Activated naive CD8-positive, alpha-beta T cell treated with anti-CD3 and anti-CD28 coated beads for 36 hours (primary cell): ENCODE measurements around the gene E2F7. TPM values are rescaled to one million over a fixed set of nuclear protein-coding genes. Genes with fewer than 3 reads are reported as not detected.
"Not testable (repeated sequence)": the region's sequence is repeated elsewhere in the genome, so short reads cannot be mapped to it uniquely, and the experiment has no call there.

Experiments
- DNase-seq: peaks from one replicate; pipeline ENCODE4 v3.0.0; 2021
- H3K27ac Mint-ChIP-seq: one replicate; pipeline ENCODE4 v1.8.0; 2022; ENCODE audit warnings: mild to moderate bottlenecking, moderate library complexity, mixed read lengths
- H3K27me3 Mint-ChIP-seq: one replicate; pipeline ENCODE4 v1.8.0; 2022; ENCODE audit warnings: mild to moderate bottlenecking, mixed read lengths
- H3K36me3 Mint-ChIP-seq: one replicate; pipeline ENCODE4 v1.8.0; 2021; ENCODE audit warnings: mild to moderate bottlenecking, mixed read lengths
- H3K4me1 Mint-ChIP-seq: one replicate; pipeline ENCODE4 v1.8.0; 2021; ENCODE audit warnings: mixed read lengths
- H3K4me3 Mint-ChIP-seq: one replicate; pipeline ENCODE4 v1.8.0; 2022; ENCODE audit warnings: mild to moderate bottlenecking, moderate library complexity, mixed read lengths
- H3K9me3 Mint-ChIP-seq: one replicate; pipeline ENCODE4 v1.8.0; 2022; ENCODE audit warnings: mixed read lengths
- total RNA-seq, 2 experiments: library from RNA; stranded (reverse); gene quantifications; one replicate each; pipeline ENCODE4 v1.2.3, GENCODE V29; 2021

The E2F7 gene
- total RNA-seq, 2 experiments from 2014 or later = 6.3 to 6.9 TPM

DNA sequence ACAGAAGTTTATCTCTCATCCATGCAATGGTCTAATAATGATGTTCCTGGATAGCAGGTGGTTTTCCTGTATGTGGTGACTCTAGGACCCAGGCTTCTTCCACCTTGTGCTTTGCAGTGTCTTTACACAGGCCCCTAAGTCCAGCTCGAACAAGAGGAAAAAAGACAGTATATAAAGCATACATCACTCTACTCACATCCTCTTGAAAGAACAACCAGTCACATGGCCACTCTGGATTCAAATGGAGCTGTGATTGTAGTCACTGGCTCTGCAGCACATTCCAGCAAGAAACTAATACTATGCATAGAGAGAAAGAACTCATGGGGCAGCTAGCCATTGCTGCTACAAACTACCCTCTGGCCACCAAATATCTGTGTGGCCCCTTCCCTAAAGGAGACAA is 11.5 kb upstream of the E2F7 start:
- no peak overlapping the region for H3K27ac Mint-ChIP-seq
- no peaks in the 10 kb centered on the region for H3K36me3 Mint-ChIP-seq
- no peaks in the 10 kb centered on the region for H3K9me3 Mint-ChIP-seq
- H3K4me1 Mint-ChIP-seq = no peaks in the 10 kb centered on the region
- H3K27me3 Mint-ChIP-seq = peaks cover 9% of the 10 kb centered on the region
- no peak overlapping the region for H3K4me3 Mint-ChIP-seq
- DNase-seq = no peak

DNA sequence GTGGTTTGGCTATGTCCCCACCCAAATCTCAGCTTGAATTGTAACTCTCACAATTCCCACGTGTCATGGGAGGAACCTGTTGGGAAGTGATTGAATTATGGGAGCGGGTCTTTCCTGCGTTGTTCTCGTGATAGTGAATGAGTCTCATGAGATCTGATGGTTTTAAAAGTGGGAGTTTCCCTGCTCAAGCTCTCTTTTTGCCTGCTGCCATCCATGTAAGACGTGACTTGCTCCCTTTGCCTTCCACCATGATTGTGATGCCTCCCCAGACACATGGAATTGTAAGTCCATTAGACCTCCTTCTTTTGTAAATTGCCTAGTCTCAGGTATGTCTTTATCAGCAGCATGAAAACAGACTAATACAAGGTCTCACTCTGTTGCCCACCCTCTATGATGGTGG is 8.5 kb upstream of the E2F7 start:
- H3K4me3 Mint-ChIP-seq, H3K9me3 Mint-ChIP-seq, H3K4me1 Mint-ChIP-seq, H3K36me3 Mint-ChIP-seq, H3K27ac Mint-ChIP-seq, DNase-seq: not testable (repeated sequence)
- H3K27me3 Mint-ChIP-seq = peaks cover 16% of the 10 kb centered on the region

DNA sequence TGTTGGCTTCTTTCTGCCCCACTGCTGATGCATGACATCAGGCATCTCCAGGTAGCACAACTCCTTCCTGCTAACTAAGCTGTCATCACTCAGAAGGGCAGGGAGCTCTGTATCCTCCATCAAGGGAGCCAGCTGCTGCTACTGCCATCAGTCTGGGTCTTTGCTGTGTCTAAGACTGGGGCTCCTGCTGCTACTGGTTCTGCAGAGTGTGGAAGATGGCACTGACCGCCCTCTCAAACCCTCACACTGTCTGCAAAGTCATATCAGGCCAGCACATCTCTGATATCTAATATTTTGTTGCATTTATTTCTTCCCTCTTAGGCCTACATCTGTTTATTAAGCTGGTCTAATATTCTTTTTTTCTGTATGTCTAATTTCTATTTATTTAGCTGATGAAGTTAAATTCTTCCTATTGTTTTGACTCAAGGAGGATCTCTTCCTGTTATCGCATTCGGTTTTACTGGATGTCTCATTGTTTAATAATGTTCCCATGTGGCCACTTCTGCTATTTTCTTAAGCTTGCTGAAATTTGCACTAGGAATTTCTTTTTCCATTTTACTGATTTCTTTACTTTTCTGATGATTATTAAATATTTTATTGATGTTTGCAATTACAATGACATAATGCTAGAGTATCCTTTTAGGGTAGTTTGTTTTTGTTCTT is 7.6 kb upstream of the E2F7 start:
- no peak overlapping the region for H3K4me3 Mint-ChIP-seq
- no peak overlapping the region for H3K27ac Mint-ChIP-seq
- H3K4me1 Mint-ChIP-seq = peaks cover 4% of the 10 kb centered on the region
- no peak for DNase-seq
- H3K36me3 Mint-ChIP-seq = no peaks in the 10 kb centered on the region
- H3K27me3 Mint-ChIP-seq = peaks cover 14% of the 10 kb centered on the region
- no peaks in the 10 kb centered on the region for H3K9me3 Mint-ChIP-seq

DNA sequence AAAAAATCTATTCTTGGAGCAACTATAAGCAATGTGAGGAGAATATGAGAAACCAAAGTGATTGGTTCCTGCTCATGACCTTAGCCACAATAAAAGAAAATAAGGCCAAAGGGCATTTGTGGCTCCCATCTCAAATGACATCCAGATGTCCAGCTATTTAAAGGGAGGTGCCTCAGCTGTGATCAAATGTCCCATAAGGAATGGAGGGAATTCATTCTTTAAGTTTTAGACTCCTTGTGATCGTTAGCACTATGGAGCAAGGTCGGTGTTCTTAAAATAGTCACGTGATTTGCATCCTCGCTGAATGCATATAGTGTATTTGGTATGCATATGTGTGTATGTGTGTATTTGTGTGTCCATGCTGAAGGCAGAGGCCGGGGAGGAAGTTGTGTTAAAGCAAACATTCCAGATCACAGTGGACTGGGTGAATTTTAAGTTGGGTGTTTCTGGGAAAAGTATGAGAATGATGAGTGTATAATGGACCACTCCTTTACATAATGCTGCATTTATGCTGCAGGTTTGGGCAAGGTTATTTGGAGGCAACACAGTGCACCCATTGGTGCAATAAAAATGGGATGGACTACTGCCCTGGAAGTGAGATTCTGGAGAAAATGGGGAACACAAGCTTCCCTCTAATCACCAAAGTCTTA is 5.6 kb upstream of the E2F7 start:
- Mint-ChIP-seq H3K4me3 (no peak overlapping the region), H3K27me3 (peaks cover 30% of the 10 kb centered on the region), H3K9me3 (no peaks in the 10 kb centered on the region), H3K4me1 (peaks cover 8% of the 10 kb centered on the region), H3K27ac (no peak overlapping the region), H3K36me3 (no peaks in the 10 kb centered on the region)
- no peak for DNase-seq

DNA sequence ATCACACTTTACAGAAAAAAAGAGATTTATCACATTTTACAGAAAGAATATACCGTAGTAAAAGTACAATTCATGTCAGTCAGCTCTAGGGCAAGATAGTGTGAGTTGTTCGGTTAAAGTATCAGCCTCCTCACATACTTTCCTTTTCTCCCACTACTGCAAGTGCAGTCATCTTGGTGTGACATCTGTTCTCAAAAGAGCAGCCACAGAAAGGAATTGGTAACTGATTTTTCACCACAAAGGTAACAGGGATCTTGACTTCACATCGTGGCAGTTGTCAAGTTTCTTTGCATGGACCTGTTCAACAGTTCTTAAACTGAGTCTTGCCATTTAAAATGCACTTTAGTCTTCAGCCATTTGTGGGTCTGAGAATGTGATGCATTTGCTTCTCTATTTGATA is 5.0 kb upstream of the E2F7 start:
- H3K36me3 Mint-ChIP-seq = no peaks in the 10 kb centered on the region
- H3K4me1 Mint-ChIP-seq = peaks cover 10% of the 10 kb centered on the region
- no peak for DNase-seq
- H3K27ac Mint-ChIP-seq = no peak overlapping the region
- no peak overlapping the region for H3K4me3 Mint-ChIP-seq
- H3K27me3 Mint-ChIP-seq = peaks cover 31% of the 10 kb centered on the region
- H3K9me3 Mint-ChIP-seq = no peaks in the 10 kb centered on the region

DNA sequence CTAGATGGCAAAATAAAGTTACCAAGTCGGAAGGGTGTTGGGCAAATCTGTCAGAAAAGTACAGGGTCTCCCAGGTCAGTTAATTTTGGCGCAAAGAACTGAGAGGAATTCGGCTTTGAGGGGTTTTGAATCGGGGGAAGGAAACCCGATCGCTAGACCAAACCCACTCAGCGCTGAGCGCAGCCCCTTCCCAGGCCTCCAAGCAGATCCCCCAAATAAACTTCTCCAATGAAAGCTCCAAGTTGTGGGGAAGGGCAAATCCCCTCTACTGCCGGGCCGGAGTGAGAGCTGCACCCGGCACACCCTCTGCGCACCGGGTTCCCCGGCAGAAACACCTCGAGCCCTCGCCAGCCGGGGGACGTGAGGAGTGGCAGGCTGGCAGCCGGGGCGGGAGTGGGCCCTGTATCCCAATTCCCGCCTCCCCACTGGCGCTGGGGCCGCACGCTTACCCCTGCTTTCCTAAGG is 441 bp downstream of the E2F7 start:
- no peaks in the 10 kb centered on the region for H3K9me3 Mint-ChIP-seq
- peaks cover 66% of the 10 kb centered on the region for H3K27me3 Mint-ChIP-seq
- H3K4me3 Mint-ChIP-seq = peak overlapping the region; percentile 76
- no peak overlapping the region for H3K27ac Mint-ChIP-seq
- peaks cover 11% of the 10 kb centered on the region for H3K4me1 Mint-ChIP-seq
- peak; percentile 33 for DNase-seq
- H3K36me3 Mint-ChIP-seq = peaks cover 12% of the 10 kb centered on the region

DNA sequence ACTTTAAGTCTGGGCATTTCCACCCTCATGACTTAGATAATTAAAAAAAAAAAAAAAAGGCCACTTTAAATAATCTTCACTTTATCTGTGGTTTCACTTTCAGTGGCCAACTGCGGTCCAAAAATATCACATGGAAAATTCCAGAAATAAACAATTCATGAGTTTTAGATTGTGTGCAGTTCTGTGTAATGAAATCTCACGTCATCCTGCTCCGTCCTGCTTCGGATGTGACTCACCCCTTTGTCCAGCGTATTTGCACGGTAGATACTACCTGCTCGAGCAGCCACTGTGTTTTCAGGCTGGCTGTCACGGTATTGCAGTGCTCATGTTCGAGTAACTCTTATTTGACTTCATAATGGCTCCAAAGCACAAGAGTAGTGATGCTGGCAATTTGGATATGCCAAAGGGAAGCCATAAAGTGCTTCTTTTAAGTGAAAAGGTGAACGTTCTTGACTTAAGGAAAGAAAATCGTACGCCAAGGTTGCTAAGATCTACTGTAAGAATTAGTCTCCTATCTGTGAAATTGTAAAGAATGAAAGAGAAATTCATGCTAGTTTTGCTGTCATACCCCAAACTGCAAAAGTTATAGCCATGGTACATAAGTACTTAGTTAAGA is 2.4 kb downstream of the E2F7 start:
- Mint-ChIP-seq H3K27ac (no peak overlapping the region), H3K36me3 (peaks cover 17% of the 10 kb centered on the region), H3K27me3 (peaks cover 54% of the 10 kb centered on the region), H3K4me3 (no peak overlapping the region), H3K4me1 (peaks cover 10% of the 10 kb centered on the region), H3K9me3 (no peaks in the 10 kb centered on the region)
- DNase-seq = no peak

DNA sequence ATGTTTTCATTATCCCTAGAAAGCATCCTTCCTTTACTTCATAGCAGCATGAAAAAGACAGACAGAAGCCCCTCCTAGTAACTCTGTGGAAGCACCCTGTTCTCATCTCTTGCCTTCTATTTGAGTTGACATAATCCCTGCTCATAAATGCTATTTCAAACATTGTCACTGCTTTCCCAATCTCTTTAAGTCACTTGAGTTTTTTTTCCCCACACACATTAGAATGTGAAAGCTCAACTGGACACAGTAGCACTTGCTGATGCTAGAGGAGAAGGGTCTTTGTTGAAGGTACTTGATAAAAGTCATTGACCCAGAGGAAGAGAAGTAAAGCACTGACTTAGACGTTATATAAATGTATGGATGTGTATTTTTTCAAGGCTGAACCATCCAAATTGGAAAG is 3.0 kb downstream of the E2F7 start:
- Mint-ChIP-seq H3K27ac (no peak overlapping the region), H3K4me3 (no peak overlapping the region), H3K36me3 (peaks cover 18% of the 10 kb centered on the region), H3K9me3 (no peaks in the 10 kb centered on the region), H3K4me1 (peaks cover 10% of the 10 kb centered on the region), H3K27me3 (peaks cover 49% of the 10 kb centered on the region)
- DNase-seq = no peak

DNA sequence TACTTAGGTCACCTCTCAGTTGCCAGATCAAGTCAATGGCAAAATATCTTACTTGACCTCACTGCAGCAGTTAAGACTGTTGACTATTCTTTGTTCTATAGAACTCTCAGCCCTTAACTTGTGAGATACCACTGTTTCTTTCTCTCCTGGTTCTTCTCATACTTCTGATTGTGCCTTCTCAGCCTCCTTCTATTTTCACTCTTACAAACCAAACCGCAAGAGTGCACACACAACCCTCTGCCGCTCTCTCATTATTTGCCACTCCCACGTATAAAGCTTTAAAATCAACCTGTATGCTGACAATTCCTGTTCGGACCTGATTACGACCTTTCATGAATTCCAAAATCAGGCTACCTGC is 4.5 kb downstream of the E2F7 start:
- H3K9me3 Mint-ChIP-seq = no peaks in the 10 kb centered on the region
- no peak for DNase-seq
- H3K27me3 Mint-ChIP-seq = peaks cover 37% of the 10 kb centered on the region
- H3K4me1 Mint-ChIP-seq = peaks cover 5% of the 10 kb centered on the region
- no peak overlapping the region for H3K27ac Mint-ChIP-seq
- no peak overlapping the region for H3K4me3 Mint-ChIP-seq
- peaks cover 23% of the 10 kb centered on the region for H3K36me3 Mint-ChIP-seq

DNA sequence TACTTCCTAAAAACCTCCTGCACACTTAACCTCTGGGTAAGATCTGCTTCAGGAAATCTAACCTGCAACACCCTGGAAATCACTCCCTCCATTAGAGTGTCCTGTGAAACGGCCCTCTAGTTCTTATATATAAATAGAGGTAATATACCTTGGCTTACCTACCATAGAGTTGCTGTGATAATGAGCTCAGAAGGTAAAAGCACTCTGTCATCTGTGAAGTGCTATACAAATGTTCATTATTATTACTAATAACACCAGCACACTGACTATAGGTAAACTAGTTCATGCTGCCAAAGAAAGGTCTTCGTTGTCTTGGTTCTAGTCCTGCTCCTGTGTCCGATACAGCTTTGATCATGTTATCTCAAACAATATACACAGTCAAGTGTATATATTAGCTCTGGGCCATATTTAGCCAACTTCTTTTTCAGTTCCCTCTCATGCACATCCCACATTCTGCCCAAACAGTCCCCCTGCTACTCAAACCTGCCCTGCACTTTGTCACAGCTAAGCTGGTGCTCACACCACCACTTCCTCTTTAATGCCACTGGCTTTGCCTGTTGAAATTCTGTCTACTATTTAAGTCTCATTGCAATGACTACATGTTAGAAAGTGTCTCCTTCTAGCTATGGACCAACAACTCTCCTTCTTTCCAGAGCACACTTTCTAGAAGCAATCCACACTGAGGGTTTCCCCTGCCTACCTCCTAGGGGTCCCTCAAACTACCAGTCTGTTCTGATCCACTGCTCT is 5.1 kb downstream of the E2F7 start:
- Mint-ChIP-seq H3K36me3 (peaks cover 23% of the 10 kb centered on the region), H3K9me3 (no peaks in the 10 kb centered on the region), H3K27me3 (peaks cover 36% of the 10 kb centered on the region), H3K4me3 (no peak overlapping the region), H3K27ac (no peak overlapping the region), H3K4me1 (peaks cover 4% of the 10 kb centered on the region)
- no peak for DNase-seq

DNA sequence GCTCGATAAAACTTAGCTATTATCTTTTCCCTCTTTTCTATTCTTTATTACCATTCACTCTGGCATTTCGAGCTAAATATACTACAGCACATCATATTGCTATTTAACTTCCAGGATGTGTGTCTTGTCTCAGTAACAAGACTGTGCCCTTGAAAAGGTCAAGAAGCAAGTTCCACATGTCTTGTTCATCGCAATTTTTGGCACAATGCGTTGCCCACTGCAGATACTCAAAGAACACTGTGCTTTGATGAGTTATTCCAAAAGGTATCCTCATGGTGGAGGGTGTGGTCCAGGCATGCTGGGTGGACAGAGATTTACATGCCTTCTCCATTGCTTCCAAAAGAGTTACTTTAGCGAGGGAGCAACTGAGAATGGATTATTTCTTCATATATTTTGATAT is 6.6 kb downstream of the E2F7 start:
- H3K4me1 Mint-ChIP-seq = no peaks in the 10 kb centered on the region
- peaks cover 31% of the 10 kb centered on the region for H3K36me3 Mint-ChIP-seq
- no peak overlapping the region for H3K4me3 Mint-ChIP-seq
- no peak overlapping the region for H3K27ac Mint-ChIP-seq
- H3K9me3 Mint-ChIP-seq = no peaks in the 10 kb centered on the region
- DNase-seq = no peak
- H3K27me3 Mint-ChIP-seq = peaks cover 26% of the 10 kb centered on the region

DNA sequence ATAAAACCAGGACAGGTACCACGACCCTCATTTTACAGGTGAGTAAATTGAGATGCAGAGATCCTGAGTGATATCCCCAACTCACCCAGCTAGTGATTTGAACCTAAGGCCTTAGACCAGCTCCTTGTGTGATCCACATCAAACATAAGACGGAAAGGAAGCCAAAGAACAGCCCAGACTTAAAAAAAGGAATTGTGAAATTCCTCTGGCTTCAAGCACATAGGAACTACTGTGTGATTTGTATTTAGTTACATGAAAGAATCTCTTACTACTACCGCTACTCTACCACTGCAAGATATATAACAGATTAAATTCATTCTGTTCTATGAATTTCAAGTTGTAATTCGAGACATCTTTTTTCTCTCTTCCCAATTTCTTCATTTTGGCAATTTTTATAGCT is 10.5 kb downstream of the E2F7 start:
- DNase-seq = no peak
- peaks cover 23% of the 10 kb centered on the region for H3K36me3 Mint-ChIP-seq
- no peak overlapping the region for H3K27ac Mint-ChIP-seq
- no peak overlapping the region for H3K4me3 Mint-ChIP-seq
- H3K27me3 Mint-ChIP-seq = no peaks in the 10 kb centered on the region
- H3K9me3 Mint-ChIP-seq = no peaks in the 10 kb centered on the region
- H3K4me1 Mint-ChIP-seq = no peaks in the 10 kb centered on the region

DNA sequence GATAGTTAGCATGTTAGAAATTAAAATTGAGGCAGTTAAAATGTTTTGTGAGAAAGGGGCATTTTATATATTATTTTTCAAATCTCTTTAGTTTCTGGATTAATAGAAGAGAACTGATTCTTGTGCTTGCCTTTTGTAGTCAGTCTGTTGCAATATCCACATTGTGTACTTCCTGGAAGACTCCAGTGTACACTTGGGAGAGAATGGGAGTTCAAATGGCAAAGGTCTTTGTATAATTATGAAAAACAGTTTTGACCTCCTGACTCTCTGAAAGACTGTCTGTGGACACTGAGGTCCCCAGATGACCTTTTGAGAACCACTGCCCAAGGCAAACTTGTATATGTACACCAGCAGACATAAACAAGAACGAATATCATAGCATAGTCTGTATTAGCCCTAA is 12.1 kb downstream of the E2F7 start:
- no peak for DNase-seq
- H3K27ac Mint-ChIP-seq = no peak overlapping the region
- peaks cover 25% of the 10 kb centered on the region for H3K36me3 Mint-ChIP-seq
- peaks cover 3% of the 10 kb centered on the region for H3K27me3 Mint-ChIP-seq
- H3K4me1 Mint-ChIP-seq = no peaks in the 10 kb centered on the region
- no peaks in the 10 kb centered on the region for H3K9me3 Mint-ChIP-seq
- no peak overlapping the region for H3K4me3 Mint-ChIP-seq

DNA sequence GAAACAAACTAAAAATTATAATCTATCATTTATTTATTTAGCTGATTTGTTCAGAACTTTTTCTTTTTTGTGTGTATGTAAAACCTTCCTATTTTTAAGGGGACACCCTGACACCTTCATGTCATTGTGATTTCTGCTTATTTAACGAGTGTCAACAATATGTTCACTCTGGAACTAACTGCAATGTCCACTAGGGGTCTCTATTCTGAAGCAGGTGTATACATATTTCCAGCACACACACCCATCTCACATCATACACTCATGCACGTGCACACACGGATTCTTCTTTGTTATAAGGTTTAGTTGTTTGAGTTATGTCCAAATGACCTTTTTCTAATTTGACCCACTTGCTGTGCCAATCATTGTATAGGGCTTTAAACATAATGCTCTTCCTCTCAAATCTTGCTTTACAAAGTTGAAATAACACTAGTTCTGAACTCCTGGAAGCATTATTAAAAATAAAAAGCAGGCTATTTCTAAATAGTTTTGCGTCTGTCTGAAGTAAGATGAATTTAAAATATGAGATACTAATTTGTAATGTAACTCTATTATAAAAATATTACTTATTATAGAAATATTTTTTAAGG is 15.5 kb downstream of the E2F7 start:
- no peak overlapping the region for H3K27ac Mint-ChIP-seq
- DNase-seq = no peak
- H3K36me3 Mint-ChIP-seq = peaks cover 18% of the 10 kb centered on the region
- peaks cover 3% of the 10 kb centered on the region for H3K27me3 Mint-ChIP-seq
- H3K4me1 Mint-ChIP-seq = no peaks in the 10 kb centered on the region
- H3K4me3 Mint-ChIP-seq = no peak overlapping the region
- no peaks in the 10 kb centered on the region for H3K9me3 Mint-ChIP-seq
